ENCODE results near the gene LDLRAD2.
"Not testable (repeated sequence)": the region's sequence is repeated elsewhere in the genome, so short reads cannot be mapped to it uniquely, and the experiment has no call there.

The LDLRAD2 gene

GRCh38 chr1:21811875-21812305, at the start of gene LDLRAD2:
Gene LDLRAD2, plus strand, starts transcription at chr1:21812265. Its CDS starts 187 bp downstream, at chr1:21812452.
- peak in 1 of 2 experiments; percentile 11 for DNase-seq

- DNase-seq: no peak
Observed at GRCh38 chr1:21763236-21763635, 48.8 kb upstream of the LDLRAD2 start.

GRCh38 chr1:21763694-21764419, 48.2 kb upstream of the LDLRAD2 start:
- no peak for DNase-seq

GRCh38 chr1:21764615-21765423, 47.2 kb upstream of the LDLRAD2 start:
- DNase-seq: peak; percentile 47 to 77

GRCh38 chr1:21766210-21766609, 45.9 kb upstream of the LDLRAD2 start:
- DNase-seq: no peak

GRCh38 chr1:21767106-21767505, 45.0 kb upstream of the LDLRAD2 start:
- not testable (repeated sequence) for DNase-seq

GRCh38 chr1:21770201-21770600, 41.9 kb upstream of the LDLRAD2 start:
- no peak for DNase-seq

- DNase-seq: not testable (repeated sequence)
Observed at GRCh38 chr1:21770602-21771001, 41.5 kb upstream of the LDLRAD2 start.

- not testable (repeated sequence) for DNase-seq
Observed at GRCh38 chr1:21771672-21772071, 40.4 kb upstream of the LDLRAD2 start.

- no peak for DNase-seq
Observed at GRCh38 chr1:21773585-21773984, 38.5 kb upstream of the LDLRAD2 start.

GRCh38 chr1:21774835-21775549, 37.1 kb upstream of the LDLRAD2 start:
- no peak for DNase-seq

GRCh38 chr1:21775550-21775914, 36.5 kb upstream of the LDLRAD2 start:
- DNase-seq: no peak

- no peak for DNase-seq
Observed at GRCh38 chr1:21775985-21776562, 36.0 kb upstream of the LDLRAD2 start.

- not testable (repeated sequence) for DNase-seq
Observed at GRCh38 chr1:21776925-21777324, 35.1 kb upstream of the LDLRAD2 start.

- DNase-seq: no peak
Observed at GRCh38 chr1:21778405-21778727, 33.7 kb upstream of the LDLRAD2 start.

- DNase-seq: no peak
Observed at GRCh38 chr1:21779613-21780521, 32.2 kb upstream of the LDLRAD2 start.

GRCh38 chr1:21781815-21782348, 30.2 kb upstream of the LDLRAD2 start:
- DNase-seq: no peak

GRCh38 chr1:21782349-21782867, 29.7 kb upstream of the LDLRAD2 start:
- peak in 1 of 2 experiments; percentile 61 for DNase-seq

GRCh38 chr1:21782868-21783678, 29.0 kb upstream of the LDLRAD2 start, which contains the start of gene USP48:
Gene USP48, minus strand, starts transcription at chr1:21783149. Its CDS starts 192 bp downstream, at chr1:21782957.
- peak; percentile 98 to 99 for DNase-seq
